MM.1S (cell line): ENCODE results near the gene TRIM39.

Experiments
- EZH2 ChIP-seq: fragments of 300-600 bp; sonication (generic); optimal IDR thresholded peaks from 2 replicates; pipeline ENCODE3; 2017; ENCODE audit warnings: low read depth, mild to moderate bottlenecking, antibody characterized with exemption, low read length, mixed read lengths
- TF ChIP-seq, protein P1 (sequence below): fragments of 300-600 bp; sonication (generic); IDR thresholded peaks from 2 replicates; pipeline ENCODE4 v1.5.1; 2016; ENCODE audit warnings: antibody characterized with exemption, low read length, mixed read lengths

- TF ChIP-seq, protein P1, sequence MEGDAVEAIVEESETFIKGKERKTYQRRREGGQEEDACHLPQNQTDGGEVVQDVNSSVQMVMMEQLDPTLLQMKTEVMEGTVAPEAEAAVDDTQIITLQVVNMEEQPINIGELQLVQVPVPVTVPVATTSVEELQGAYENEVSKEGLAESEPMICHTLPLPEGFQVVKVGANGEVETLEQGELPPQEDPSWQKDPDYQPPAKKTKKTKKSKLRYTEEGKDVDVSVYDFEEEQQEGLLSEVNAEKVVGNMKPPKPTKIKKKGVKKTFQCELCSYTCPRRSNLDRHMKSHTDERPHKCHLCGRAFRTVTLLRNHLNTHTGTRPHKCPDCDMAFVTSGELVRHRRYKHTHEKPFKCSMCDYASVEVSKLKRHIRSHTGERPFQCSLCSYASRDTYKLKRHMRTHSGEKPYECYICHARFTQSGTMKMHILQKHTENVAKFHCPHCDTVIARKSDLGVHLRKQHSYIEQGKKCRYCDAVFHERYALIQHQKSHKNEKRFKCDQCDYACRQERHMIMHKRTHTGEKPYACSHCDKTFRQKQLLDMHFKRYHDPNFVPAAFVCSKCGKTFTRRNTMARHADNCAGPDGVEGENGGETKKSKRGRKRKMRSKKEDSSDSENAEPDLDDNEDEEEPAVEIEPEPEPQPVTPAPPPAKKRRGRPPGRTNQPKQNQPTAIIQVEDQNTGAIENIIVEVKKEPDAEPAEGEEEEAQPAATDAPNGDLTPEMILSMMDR, result no peak
- no peak for TF ChIP-seq EZH2
Measured at GRCh38 chr6:30322527-30323501, 3.9 kb upstream of the TRIM39 start.
